K562 (cell line): ENCODE data around the gene GARIN5B. TPM values are rescaled to one million over a fixed set of nuclear protein-coding genes. Genes with fewer than 3 reads are reported as not detected.

Experiments
- BHLHE40 ChIP-seq: IDR thresholded peaks from 2 replicates; pipeline ENCODE4 v1.6.1; 2011; ENCODE audit warnings: low read length, improper control_type of control experiment
- BRD9 ChIP-seq: fragments of 450-650 bp; IDR thresholded peaks from 2 replicates; pipeline ENCODE4 v1.6.1; 2018; ENCODE audit warnings: low read depth; ENCODE audit not compliant: partially characterized antibody
- COPS2 ChIP-seq: fragments of 450-650 bp; conservative IDR thresholded peaks from 2 replicates; pipeline ENCODE4 v1.6.1; 2016; ENCODE audit warnings: mild to moderate bottlenecking, moderate library complexity
- E2F3 ChIP-seq: fragments of 250-450 bp; sonication (Bioruptor Pico); IDR thresholded peaks from 2 replicates; pipeline ENCODE4 v1.4.0; 2020; ENCODE audit warnings: mild to moderate bottlenecking
- FUS ChIP-seq: fragments of 200-400 bp; formaldehyde crosslinking; optimal IDR thresholded peaks from 2 replicates; pipeline ENCODE3; 2017; ENCODE audit warnings: low read depth, low read length
- GMEB1 ChIP-seq: fragments of 250-450 bp; sonication (Bioruptor Pico); IDR thresholded peaks from 2 replicates; pipeline ENCODE4 v1.4.0; 2020; ENCODE audit warnings: mild to moderate bottlenecking
- GTF2A2 ChIP-seq: IDR thresholded peaks from 2 replicates; pipeline ENCODE4 v1.6.1; 2016; ENCODE audit warnings: mild to moderate bottlenecking, missing genetic modification characterization, missing compliant biosample characterization
- MTF1 ChIP-seq: fragments of 250-450 bp; sonication (Bioruptor Pico); IDR thresholded peaks from 2 replicates; pipeline ENCODE4 v1.9.0; 2021; ENCODE audit warnings: moderate library complexity, mild to moderate bottlenecking, inconsistent platforms, borderline replicate concordance
- PHF8 ChIP-seq: fragments of 200-600 bp; sonication (generic); IDR thresholded peaks from 2 replicates; pipeline ENCODE4 v1.6.1; 2012; ENCODE audit warnings: mixed run types, mild to moderate bottlenecking, inconsistent platforms, low read length, moderate library complexity, borderline replicate concordance
- SLC30A9 ChIP-seq: fragments of 250-450 bp; sonication (Bioruptor Pico); IDR thresholded peaks from 2 replicates; pipeline ENCODE4 v1.8.0; 2022; ENCODE audit warnings: mild to moderate bottlenecking, moderate library complexity
- STAT6 ChIP-seq: sonication (generic); formaldehyde crosslinking; IDR thresholded peaks from 2 replicates; pipeline ENCODE4 v1.8.1; 2023; ENCODE audit warnings: mild to moderate bottlenecking, missing genetic modification reagents
- TCF7 ChIP-seq: sonication (generic); IDR thresholded peaks from 2 replicates; pipeline ENCODE4 v1.6.1; 2016; ENCODE audit warnings: antibody characterized with exemption, borderline replicate concordance
- ZNF174 ChIP-seq: fragments of 250-450 bp; sonication (Bioruptor Pico); IDR thresholded peaks from 2 replicates; pipeline ENCODE4 v1.4.0; 2020; ENCODE audit warnings: mild to moderate bottlenecking
- ZNF232 ChIP-seq: sonication (generic); formaldehyde crosslinking; IDR thresholded peaks from 2 replicates; pipeline ENCODE4 v1.8.0; 2022; ENCODE audit warnings: mild to moderate bottlenecking, missing genetic modification reagents
- ZNF449 ChIP-seq: fragments of 250-450 bp; sonication (Bioruptor Pico); IDR thresholded peaks from 2 replicates; pipeline ENCODE4 v1.8.0; 2022; ENCODE audit warnings: moderate library complexity, mild to moderate bottlenecking, inconsistent platforms
- ZNF785 ChIP-seq: fragments of 250-450 bp; sonication (Bioruptor Pico); IDR thresholded peaks from 2 replicates; pipeline ENCODE4 v1.4.0; 2020; ENCODE audit warnings: mild to moderate bottlenecking
- polyA plus RNA-seq, 8 experiments: library from polyadenylated mRNA; depleted of rRNA in 4 of 8; stranded (reverse) in 5 of 8; unstranded in 3 of 8; fragments of >200 nt; fragmentation: Nextera tagmentation in 2 of 8; fragmentation: Illumina TruSeq in 1 of 8; extraction: Ambion mirVana in 2 of 8; extraction: Trizol in 1 of 8; gene quantifications; 2 replicates each; pipeline versions ENCODE4 v1.2.1 to v1.2.3, GENCODE V29; 2011 to 2014; ENCODE audit warnings: inconsistent platforms in 1 of 8, missing spikeins in 1 of 8
- total RNA-seq, 7 experiments: library from RNA; depleted of rRNA in 6 of 7; stranded (reverse); fragments of >200 nt in 6 of 7; fragmentation: Illumina TruSeq in 2 of 7; extraction: Trizol in 2 of 7; gene quantifications; 2 replicates each; pipeline versions ENCODE4 v1.2.1 to v1.2.3, GENCODE V29; 2011 to 2021; ENCODE audit warnings: low replicate concordance in 1 of 7
- TF ChIP-seq, protein P1 (sequence below): sonication (generic); formaldehyde crosslinking; IDR thresholded peaks from 2 replicates; pipeline ENCODE4 v1.8.1; 2022; ENCODE audit warnings: missing genetic modification reagents
- TF ChIP-seq, protein P2 (sequence below), 2 experiments: fragments of 450-650 bp in 1 of 2; IDR thresholded peaks; 2 replicates each; pipeline ENCODE4 v1.6.1; 2011 to 2017; ENCODE audit warnings: low read depth in 2 of 2, antibody characterized with exemption in 1 of 2, borderline replicate concordance in 1 of 2, low read length in 1 of 2, mild to moderate bottlenecking in 1 of 2, mixed read lengths in 1 of 2; ENCODE audit not compliant: control insufficient read depth in 1 of 2
- TF ChIP-seq, protein P3 (sequence below): fragments of 250-450 bp; sonication (Bioruptor Pico); IDR thresholded peaks from 2 replicates; pipeline ENCODE4 v1.8.0; 2022; ENCODE audit warnings: moderate library complexity, mild to moderate bottlenecking, inconsistent platforms

GARIN5B gene
- total and polyA plus RNA-seq, 9 of the 15 experiments (the other 6 are each of a cell fraction or from before 2014, with no cell fraction given): not detected

DNA sequence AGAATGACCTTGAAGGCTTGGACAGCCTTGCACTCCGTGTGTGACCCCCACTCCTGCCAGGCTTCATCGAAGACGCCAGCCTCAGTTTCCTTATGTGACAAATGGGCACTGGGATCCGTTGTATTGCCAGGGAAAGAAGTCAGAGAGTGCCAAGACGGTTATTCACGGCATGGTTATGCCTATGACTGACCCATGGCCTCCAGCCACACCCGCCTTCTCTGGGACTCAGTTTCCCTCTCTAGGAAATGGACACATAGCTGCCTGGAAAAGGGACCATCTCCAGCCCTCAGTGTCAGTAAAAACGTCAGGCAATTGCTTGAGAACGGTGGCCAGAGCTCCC is 45.4 kb upstream of the GARIN5B start (continued):
- TF ChIP-seq ZNF449 (CRISPR knock-in tag) (no peak), GMEB1 (no peak), ZNF232 (CRISPR knock-in tag) (no peak), STAT6 (peak; percentile 52; the same call in 1 of the 2 replicates), BRD9 (peak; percentile 90), MTF1 (CRISPR knock-in tag) (no peak), GTF2A2 (no peak), TCF7 (no peak), ZNF174 (CRISPR knock-in tag) (no peak), ZNF785 (CRISPR knock-in tag) (no peak), E2F3 (CRISPR knock-in tag) (no peak), FUS (no peak), PHF8 (peak; percentile 43; the same call in 1 of the 2 replicates), BHLHE40 (no peak), SLC30A9 (CRISPR knock-in tag) (no peak), COPS2 (no peak)
- TF ChIP-seq, protein P1, sequence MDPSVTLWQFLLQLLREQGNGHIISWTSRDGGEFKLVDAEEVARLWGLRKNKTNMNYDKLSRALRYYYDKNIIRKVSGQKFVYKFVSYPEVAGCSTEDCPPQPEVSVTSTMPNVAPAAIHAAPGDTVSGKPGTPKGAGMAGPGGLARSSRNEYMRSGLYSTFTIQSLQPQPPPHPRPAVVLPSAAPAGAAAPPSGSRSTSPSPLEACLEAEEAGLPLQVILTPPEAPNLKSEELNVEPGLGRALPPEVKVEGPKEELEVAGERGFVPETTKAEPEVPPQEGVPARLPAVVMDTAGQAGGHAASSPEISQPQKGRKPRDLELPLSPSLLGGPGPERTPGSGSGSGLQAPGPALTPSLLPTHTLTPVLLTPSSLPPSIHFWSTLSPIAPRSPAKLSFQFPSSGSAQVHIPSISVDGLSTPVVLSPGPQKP (CRISPR knock-in tag): no peak
- TF ChIP-seq, protein P2, sequence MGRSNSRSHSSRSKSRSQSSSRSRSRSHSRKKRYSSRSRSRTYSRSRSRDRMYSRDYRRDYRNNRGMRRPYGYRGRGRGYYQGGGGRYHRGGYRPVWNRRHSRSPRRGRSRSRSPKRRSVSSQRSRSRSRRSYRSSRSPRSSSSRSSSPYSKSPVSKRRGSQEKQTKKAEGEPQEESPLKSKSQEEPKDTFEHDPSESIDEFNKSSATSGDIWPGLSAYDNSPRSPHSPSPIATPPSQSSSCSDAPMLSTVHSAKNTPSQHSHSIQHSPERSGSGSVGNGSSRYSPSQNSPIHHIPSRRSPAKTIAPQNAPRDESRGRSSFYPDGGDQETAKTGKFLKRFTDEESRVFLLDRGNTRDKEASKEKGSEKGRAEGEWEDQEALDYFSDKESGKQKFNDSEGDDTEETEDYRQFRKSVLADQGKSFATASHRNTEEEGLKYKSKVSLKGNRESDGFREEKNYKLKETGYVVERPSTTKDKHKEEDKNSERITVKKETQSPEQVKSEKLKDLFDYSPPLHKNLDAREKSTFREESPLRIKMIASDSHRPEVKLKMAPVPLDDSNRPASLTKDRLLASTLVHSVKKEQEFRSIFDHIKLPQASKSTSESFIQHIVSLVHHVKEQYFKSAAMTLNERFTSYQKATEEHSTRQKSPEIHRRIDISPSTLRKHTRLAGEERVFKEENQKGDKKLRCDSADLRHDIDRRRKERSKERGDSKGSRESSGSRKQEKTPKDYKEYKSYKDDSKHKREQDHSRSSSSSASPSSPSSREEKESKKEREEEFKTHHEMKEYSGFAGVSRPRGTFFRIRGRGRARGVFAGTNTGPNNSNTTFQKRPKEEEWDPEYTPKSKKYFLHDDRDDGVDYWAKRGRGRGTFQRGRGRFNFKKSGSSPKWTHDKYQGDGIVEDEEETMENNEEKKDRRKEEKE (IDR thresholded peaks at IDR 0.05; ENCODE audit: borderline replicate concordance in 1 of 2, control insufficient read depth in 1 of 2, low read depth in 2 of 2, low read length in 1 of 2): no peak
- TF ChIP-seq, protein P3, sequence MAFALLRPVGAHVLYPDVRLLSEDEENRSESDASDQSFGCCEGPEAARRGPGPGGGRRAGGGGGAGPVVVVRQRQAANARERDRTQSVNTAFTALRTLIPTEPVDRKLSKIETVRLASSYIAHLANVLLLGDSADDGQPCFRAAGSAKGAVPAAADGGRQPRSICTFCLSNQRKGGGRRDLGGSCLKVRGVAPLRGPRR (CRISPR knock-in tag): 0 out of 2 replicates have a peak, but pooled peaks have one; percentile 18
